NCI-H460 (cell line): ENCODE measurements around the gene KIAA0232. TPM values are rescaled to one million over a fixed set of nuclear protein-coding genes. Genes with fewer than 3 reads are reported as not detected.

Experiments
- DNase-seq: peaks from one replicate; pipeline ENCODE4 v3.0.0-alpha.2; 2016; ENCODE audit warnings: low read depth; ENCODE audit errors: extremely low read depth
- total RNA-seq: library from RNA; depleted of rRNA; stranded (reverse); fragments of >200 nt; shearing (Covaris generic); gene quantifications from 2 replicates; pipeline ENCODE4 v1.2.3, GENCODE V29; 2014

KIAA0232 gene
- total RNA-seq, 1 experiment from 2014 or later: 12.0 TPM

DNA sequence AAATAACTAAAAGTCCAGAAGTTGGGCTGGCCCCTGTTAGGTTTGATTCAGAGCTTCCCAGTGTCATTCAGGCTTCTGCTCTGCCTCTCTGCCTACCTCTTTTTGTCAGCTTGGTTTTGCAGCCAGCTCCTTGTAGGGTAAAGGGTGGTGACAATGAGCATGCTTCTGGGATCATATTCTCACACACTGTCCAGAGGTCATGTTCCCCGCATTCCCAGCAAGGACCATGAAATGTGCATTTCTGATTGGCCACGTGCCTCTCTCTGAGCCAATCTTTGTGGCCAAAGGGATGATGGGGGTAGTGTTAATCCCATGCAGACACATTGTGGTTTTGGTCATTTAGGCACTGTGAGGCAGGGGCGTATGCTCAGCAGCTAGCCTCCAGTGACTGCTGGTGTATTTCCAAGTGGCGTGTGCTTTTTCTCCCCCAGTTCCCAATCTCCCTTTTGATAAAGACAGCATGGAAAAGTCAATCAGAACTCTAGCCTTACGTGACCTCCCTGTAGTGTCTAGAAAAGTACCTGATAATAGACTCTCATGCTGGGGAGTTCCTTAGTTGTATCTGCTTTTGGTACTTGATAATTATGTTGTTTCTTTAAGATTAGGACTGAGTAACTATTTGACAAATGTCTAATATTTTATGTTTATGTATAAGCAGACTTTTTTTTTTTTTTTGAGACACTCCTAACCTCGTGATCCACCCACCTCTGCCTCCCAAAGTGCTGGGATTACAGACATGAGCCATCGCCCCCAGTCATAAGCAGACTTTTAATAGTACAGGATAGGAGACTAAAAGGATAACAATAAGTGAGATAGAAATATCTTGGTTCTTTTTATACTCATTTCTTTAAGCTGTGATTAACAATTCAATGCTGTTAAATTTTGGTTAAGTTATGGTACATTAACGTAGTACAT, 57.8 kb downstream of the KIAA0232 start:
- DNase-seq: no peak

DNA sequence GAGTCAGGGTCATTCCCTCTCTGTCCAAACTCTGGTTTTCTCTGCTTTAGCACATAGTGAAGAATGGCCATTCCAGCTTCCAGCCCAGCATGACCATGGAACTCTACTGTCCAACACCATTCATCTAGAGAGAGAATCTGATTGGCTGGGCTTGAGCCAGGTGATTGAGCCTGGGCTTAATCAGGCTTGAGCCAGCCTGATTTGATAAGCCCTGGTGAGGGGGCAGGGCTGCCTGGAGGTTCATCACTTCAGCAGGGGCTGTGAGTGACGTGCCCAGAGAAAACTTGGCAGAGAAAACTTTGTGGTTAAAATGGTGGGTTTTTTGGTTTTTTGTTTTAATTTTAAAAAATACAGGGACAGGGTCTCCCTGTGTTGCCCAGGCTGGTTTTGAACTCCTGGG, 62.5 kb downstream of the KIAA0232 start:
- no peak for DNase-seq

DNA sequence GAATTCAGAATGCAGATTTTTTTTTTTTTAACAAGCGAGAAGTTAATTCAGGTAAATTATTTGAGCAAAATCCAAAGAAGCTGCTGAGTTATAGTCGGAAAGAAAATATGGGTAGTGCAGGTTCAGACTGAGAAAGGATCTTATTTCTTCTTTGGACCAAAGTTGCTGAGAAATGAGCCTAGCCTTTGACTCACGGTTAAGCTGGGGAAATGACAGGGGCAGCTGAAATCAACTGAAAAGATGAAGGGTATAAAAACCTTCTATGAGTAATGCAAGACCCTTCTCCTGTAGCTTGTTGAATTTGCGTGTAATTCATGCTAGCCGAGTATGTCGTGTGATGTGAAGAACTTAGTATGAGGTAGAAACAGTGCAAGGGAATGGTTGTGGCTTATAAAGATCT, 63.0 kb downstream of the KIAA0232 start:
- no peak for DNase-seq

DNA sequence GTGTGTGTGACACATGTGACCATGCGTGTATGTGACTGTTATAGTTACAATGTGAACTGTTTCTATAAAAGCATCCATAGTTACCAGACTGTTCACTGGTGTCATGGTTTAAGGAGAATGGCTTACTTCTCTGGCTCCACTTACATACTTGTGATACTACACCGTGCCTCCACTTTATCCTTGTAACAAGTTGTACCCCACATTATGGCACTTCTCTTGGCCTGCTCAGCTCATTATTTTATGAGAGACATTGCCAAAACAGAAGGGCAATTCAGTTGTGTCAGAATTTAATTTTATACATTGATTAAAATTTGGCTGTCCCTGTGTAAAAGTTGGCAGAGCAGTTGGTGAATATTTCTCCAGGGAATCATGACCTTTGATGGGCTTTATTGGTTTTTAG, 64.7 kb downstream of the KIAA0232 start:
- no peak for DNase-seq

DNA sequence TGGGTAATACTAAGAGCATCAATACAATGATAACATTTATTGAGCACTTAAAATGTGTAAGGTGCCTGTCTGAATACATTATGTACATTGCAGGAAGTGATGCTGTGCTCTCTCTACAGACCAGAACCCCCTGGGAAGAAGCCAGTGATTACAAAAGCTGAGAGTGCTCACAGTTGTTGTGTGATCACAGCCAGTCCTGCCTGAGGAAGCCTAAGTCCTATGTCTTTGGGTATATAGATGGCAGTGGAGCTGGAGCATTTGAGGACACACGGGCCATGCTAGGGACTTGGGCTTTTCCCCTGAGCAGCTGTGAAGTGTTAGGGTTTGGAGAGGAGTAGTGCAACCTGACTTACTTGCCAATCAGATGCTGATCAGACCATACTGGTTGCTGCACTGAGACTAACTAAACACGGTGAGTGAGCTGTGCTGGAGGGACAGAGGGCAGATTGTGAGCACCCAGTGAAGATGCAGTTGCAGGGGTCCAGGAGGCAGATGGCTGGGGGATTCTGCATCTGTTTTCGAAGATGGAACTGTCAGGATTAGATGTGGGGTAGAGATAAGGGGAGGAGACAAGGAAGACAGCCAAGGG, 66.3 kb downstream of the KIAA0232 start:
- no peak for DNase-seq

DNA sequence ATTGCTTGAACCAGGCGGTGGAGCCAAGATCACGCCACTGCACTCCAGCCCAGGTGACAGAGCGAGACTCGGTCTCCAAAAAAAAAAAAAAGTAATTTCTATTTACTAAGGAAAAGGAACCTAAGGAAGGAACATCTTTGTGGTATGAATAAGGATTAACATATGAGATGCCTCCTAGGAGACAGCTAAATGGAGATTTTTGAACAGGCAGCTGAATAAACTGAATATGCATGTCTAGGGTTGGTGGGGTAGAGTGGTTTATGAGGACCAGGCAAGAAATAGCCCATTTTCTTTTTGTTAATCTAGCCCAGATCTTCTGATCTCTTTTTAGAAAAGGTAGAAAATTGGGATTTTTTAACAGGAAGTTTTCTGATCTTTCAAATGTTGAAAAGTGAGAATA, 67.2 kb downstream of the KIAA0232 start:
- DNase-seq: no peak

DNA sequence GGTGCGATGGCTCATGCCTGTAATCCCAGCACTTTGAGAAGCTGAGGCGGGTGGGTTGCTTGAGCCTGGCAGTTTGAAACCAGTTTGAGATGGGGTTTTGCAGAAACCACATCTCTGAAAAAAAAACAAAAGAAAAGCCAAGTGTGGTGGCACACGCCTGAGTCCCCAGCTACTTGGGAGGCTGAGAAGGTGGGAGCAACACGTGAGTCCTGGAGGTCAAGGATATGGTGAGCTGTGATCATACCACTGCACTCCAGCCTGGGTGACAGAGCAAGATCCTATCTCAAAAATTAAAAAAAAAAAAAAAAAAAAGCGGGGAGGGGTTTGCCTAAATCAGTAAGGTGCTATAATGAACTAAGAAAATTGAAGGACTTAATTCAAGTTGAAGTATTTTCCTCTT, 68.9 kb downstream of the KIAA0232 start:
- no peak for DNase-seq

DNA sequence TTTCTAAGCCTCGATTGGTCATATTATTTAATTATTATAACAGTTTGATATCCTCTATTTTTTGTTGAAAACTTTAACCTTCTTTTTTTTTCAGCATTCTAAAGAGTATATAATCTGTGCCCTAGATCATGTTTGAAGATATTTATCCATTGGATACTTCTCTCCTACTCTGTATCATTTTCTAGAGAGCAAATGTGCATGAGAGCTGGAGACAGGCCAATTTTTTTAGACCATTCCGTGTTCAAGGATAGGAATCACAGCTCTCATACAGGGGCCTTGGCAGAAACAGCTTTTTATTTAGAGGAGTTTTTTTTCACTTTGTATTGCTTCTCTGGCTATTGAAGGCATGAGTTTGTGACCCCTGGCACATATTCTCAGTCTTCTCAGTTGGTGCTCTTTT, 69.4 kb downstream of the KIAA0232 start:
- no peak for DNase-seq

DNA sequence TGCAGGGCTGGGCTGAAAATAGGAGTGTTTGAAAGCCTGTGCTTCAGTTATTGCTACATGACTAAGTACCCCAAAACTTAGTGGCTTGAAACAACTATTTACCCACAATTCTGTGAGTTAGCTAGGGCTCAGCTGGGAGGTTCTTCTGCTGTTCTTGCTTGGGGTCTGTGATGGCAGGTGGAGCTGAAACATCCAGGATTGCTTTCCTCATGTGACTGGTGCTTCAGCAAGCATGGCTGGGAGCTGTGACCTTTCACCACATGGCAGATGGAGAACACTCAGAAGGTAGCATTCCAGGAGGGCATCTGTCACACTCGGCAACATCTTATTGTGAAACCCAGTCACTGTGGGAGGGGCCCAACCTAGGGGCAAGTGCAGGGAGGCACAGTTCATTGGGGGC, 70.1 kb downstream of the KIAA0232 start:
- DNase-seq: no peak

DNA sequence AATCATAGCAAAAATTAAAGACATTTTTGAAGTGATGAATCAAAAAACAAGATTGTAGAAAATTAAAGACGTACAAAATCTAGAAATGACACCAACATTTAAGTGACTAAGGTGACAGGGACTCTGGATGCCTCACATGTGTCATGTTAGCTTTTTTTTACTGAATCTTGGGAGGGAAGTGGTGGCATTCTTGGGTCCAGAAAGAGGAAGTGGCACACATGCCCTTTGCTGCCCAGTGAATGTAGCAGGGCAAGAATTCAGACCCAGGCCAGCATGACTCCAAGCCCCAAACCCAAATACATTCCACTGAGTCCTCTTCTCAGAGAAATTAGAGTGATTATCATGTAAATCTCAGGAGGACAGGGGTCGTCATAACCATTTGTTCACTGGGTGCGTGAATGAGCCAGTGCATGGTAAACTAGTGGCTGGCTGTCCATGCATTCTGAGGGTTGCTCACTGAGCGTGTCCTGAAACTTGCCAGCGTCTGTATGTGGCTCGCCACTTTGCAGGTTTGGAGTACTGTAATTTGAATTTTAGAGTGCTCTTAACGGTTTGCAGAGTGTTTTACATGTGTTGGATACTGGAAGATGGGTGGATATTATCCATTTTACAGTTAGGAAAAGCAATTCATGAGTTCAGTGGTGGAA, 71.7 kb downstream of the KIAA0232 start:
- DNase-seq: no peak

DNA sequence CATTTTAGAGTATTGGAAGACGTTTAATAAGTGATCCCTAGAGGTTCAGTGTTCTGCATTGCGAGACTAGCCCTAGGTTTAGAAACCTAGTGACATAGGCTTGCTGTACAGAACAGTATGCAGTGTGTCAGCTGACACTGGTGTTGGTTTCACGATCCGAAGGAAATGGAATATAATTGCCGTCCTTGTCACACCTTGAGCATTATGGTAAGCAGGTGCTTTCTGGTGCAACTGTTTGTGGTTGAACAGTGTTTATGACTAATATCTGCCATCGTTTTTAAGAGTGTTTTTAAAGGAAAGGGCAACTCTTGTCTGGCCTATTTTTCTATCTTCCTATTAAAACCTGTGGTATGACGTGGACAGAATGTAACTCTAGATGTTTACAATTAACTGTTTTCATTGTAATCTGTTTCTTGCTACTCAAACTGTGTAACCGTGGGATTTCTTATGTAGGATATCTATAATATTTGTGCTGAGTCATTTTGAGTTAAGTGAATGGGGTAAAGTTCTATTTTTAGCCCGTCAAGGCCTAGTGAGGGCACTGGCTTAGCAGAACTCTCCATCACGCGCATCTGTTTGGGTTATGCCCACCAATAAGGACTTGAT, 73.3 kb downstream of the KIAA0232 start:
- DNase-seq: peak; percentile 38

DNA sequence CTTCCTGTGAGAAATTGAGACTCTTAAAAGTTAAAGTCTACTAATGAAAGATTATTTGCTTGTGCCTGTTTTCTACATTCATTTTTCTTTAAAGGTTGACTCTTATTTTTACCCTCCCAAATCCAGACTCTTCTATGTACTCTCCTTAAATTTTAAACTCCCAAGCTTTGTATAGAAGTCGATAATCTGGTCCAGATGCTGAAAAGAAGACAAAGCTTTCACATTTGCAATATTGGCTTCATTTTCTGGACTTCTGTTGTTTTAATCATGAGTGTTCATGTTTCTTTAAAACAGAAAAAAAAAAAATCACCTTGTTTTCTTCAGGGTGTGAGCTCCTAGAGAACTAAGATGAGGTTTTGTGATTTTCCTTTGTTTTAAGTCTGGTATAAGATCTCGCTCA, 73.9 kb downstream of the KIAA0232 start:
- no peak for DNase-seq

DNA sequence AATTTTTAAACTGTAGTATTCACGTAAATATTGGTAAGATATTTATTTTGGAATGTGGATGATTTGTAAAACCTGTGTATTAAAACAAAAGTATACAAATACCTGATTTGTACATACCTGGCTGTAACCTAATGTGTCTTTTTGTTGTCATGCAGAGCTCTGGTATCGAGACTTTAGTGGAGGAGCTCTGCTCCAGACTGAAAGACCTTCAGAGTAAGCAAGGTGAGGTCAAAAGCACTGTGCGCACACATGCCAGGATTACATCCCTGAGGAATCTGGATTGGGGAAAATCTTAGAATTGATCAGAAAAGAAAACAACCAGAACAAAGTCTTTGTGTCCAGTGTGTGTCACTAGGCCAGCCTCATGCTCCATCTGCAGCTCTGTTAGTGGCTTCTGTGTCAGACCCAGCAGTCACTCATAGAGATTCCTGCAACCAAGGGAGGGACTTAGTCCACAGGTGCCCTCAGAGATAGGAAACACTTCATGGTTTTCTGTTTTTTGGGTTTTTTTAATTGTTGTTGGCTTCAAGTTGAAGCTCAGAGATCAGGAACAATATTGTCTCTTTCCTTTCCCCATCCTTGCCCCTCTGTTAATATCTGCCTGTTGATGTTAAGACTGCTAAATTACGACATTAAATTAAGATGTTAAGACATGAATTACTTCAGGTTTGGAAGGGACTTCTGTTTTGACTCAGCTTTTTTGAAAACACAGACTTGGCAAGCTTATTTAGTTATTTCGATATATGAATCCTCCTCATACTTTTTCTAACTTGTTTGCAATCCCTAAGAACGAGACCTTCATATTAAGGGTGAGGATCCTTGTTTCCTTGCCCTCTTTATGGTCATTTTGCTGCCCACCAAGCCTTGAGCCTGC, 74.7 kb downstream of the KIAA0232 start:
- no peak for DNase-seq

DNA sequence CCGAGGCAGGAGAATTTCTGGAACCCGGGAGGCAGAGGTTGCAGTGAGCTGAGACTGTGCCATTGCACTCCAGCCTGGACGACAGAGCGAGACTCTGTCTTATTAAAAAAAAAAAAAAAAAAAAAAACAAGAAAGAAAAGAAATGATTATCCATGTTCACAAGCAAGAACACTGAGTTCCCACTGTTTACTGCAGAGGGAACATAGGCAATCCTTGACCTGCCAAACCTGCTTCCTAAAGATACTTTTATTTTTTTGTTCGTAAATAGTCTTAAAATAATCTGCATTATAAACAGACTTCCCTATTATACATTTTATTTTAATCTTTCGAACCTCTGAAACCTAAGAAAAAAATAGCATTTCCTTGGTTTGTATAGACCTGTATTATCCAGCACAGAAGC, 76.5 kb downstream of the KIAA0232 start:
- no peak for DNase-seq

DNA sequence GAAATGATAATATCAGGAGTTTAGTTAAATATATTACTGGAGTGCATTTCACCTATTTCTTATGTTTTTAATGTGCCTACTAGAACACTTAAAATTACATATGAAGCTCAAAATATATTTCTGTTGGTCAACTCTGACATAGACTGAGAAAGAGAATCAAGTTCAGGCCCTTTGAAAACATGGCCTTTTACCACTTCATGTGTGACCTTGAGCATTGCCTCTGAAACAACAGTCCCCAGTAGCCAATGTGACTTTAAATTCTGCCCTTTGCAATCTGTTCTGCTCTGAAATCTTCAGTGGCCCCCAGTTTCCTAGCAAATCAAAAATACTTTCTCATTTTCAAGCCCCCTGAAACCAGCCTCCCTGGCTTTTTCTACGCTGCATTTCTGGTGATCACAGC, 77.0 kb downstream of the KIAA0232 start:
- DNase-seq: no peak

DNA sequence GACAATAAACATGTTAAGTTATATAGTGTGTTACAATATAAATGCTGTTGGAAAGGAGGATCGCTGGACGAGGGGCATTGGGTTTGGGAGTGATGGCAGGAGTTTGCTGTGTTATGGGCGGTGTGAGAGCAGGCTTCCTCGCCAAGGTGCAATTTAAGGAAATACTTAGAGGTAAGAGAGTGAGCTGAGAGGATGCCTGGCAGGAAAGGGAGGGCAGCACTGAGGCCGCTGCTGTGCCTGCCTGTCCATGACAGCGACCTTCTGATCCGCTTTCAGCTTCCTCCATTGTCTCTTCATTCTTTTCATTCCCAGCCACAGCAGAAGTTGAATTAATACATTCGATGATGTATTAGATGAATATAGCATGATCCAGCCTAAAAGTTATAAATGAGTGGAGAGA, 85.9 kb downstream of the KIAA0232 start:
- no peak for DNase-seq

DNA sequence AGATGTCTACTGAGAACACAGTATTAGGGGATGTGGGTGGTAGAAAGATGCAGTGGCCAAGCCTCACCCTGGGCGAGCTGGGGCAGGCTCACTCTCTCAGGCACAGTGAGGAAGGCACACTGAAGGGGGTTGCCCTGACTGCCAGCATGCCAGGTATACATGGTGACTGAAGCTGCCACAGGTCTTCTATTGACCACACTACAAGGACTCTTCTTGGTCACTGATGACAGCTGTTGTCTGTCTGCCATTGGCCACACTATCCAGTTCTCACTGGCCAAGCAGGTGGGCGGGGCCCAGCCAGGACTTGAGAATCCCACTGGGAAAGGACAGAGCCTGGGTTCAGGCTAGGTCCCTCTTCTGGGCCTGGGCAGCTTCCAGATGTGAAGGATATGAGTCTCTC, 87.4 kb downstream of the KIAA0232 start:
- DNase-seq: no peak

DNA sequence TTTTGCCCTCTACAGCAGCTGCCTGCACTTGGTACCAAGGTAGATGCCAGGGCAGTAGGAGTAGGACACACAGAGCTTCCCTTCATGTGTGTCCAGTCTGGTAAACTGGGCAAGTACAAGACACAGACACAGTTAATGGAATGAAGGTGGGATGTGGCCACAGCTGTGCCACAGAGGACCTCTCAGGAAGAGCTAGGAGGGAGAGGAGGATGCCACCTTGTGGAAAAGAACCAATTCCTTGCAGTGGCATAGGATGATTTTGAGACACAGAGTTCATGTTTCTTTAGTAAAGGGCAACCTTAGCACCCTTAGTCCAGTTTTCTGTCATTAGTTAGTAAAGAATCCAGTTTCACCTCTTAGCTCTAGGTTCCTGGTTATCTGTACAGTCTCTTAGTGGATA, 90.8 kb downstream of the KIAA0232 start:
- no peak for DNase-seq

DNA sequence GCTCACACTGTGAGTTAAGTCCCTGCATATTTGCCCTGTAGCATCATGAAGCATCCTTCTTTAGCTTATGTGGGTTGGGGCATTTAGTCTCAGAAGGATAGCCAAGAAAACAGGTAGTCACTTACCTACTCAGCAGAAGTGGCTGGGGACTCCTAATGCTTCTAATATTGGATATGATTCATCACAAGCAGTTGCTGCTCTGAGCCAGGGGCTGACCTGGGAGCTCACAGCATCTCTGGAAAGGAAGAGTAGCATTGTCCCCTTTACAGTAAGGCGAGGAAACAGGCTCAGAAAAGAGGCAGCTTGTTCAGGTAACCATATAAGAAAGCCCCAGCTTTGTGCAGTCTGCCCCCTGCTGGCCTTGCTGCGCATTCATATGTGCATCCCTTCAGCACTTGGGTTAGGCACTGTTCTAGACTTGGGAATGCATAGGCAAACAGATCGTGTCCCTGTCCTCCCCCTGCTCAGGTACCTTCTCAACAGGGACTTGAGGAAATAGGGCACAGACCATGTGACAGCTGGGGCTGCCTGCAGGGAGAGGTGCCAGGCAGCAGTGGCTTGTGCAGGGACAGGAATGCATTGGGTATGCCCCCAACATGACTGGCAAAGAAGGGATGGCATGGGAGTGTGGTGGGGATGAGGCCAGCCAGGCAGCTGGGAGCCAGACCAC, 91.4 kb downstream of the KIAA0232 start:
- DNase-seq: peak; percentile 24

DNA sequence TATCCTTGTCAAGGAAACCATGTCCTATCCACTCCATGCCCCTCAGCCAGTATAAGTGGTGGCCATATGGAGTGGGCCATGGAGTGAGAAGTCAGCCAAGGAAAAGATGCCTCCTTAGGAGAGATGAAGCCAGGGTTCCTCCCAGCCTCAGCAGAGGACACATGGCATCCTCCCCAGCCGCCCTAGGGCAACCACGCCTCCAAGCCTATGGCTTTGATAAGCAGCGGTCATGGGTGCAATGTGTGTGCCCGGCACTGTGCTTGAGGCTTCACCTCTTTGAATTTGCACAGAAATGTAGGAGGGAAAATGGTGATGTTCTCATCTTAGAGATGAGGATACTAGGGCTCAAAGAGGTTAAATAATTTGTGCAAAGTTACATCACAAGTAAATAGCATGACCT, 92.5 kb downstream of the KIAA0232 start:
- DNase-seq: no peak
